HepG2 (cell line): ENCODE measurements around the gene NFKBIA. TPM values are rescaled to one million over a fixed set of nuclear protein-coding genes. Genes with fewer than 3 reads are reported as not detected.

Source experiments
- CREB1 ChIP-seq, 2 experiments: fragments of 450-650 bp in 1 of 2; IDR thresholded peaks; 2 replicates each; pipeline ENCODE4 v1.6.1; 2016 to 2017; ENCODE audit warnings: control low read depth in 1 of 2, mild to moderate bottlenecking in 1 of 2, missing compliant biosample characterization in 1 of 2, missing genetic modification characterization in 1 of 2
- CSRNP2 ChIP-seq: sonication (generic); formaldehyde crosslinking; conservative IDR thresholded peaks from 2 replicates; pipeline ENCODE4 v1.8.0; 2022; ENCODE audit warnings: low read depth, missing genetic modification reagents
- ELK4 ChIP-seq: sonication (generic); formaldehyde crosslinking; IDR thresholded peaks from 2 replicates; pipeline ENCODE4 v1.9.0; 2021; ENCODE audit warnings: missing genetic modification reagents, borderline replicate concordance
- FOXP1 ChIP-seq, 2 experiments: fragments of 450-650 bp in 1 of 2; IDR thresholded peaks; 2 replicates each; pipeline ENCODE4 v1.6.1; 2017 to 2018; ENCODE audit warnings: antibody characterized with exemption in 1 of 2
- HNRNPUL1 ChIP-seq: fragments of 200-400 bp; formaldehyde crosslinking; IDR thresholded peaks from 2 replicates; pipeline ENCODE4 v1.6.1; 2017; ENCODE audit warnings: low read depth, mild to moderate bottlenecking, low read length, moderate library complexity
- KAT2B ChIP-seq: fragments of 150-350 bp; IDR thresholded peaks from 2 replicates; pipeline ENCODE4 v1.6.1; 2014; ENCODE audit warnings: low read depth, low read length, borderline replicate concordance
- KDM6A ChIP-seq: IDR thresholded peaks from 2 replicates; pipeline ENCODE4 v1.6.1; 2016; ENCODE audit warnings: low read depth
- NCOA5 ChIP-seq: sonication (generic); formaldehyde crosslinking; IDR thresholded peaks from 2 replicates; pipeline ENCODE4 v1.4.0; 2020; ENCODE audit warnings: missing genetic modification reagents
- NFIC ChIP-seq: IDR thresholded peaks from 2 replicates; pipeline ENCODE4 v1.6.1; 2012; ENCODE audit warnings: mild to moderate bottlenecking, low read length, inconsistent platforms
- PRPF4 ChIP-seq: fragments of 200-400 bp; formaldehyde crosslinking; IDR thresholded peaks from 2 replicates; pipeline ENCODE4 v1.6.1; 2016; ENCODE audit warnings: low read length, low read depth; ENCODE audit not compliant: poor library complexity, severe bottlenecking
- REXO4 ChIP-seq: sonication (generic); formaldehyde crosslinking; IDR thresholded peaks from 2 replicates; pipeline ENCODE4 v1.8.0; 2022; ENCODE audit warnings: missing genetic modification reagents, mild to moderate bottlenecking, borderline replicate concordance
- RXRB ChIP-seq: IDR thresholded peaks from 2 replicates; pipeline ENCODE4 v1.6.1; 2016; ENCODE audit warnings: borderline replicate concordance, missing genetic modification reagents, missing compliant biosample characterization
- SAFB2 ChIP-seq: sonication (generic); formaldehyde crosslinking; IDR thresholded peaks from 2 replicates; pipeline ENCODE4 v1.5.1; 2020; ENCODE audit warnings: missing genetic modification reagents, low read depth, mild to moderate bottlenecking, borderline replicate concordance
- TAF15 ChIP-seq: fragments of 200-400 bp; formaldehyde crosslinking; IDR thresholded peaks from one replicate; pipeline ENCODE4 v1.6.1; 2018; ENCODE audit warnings: mild to moderate bottlenecking, low read depth, low read length; ENCODE audit not compliant: poor library complexity, severe bottlenecking
- TRIM24 ChIP-seq: sonication (generic); formaldehyde crosslinking; IDR thresholded peaks from 2 replicates; pipeline ENCODE4 v1.8.0; 2022; ENCODE audit warnings: mild to moderate bottlenecking, missing genetic modification reagents
- XBP1 ChIP-seq: sonication (generic); formaldehyde crosslinking; IDR thresholded peaks from 2 replicates; pipeline ENCODE4 v1.5.0; 2020; ENCODE audit warnings: missing genetic modification reagents
- ZC3H13 ChIP-seq: sonication (generic); formaldehyde crosslinking; IDR thresholded peaks from 2 replicates; pipeline ENCODE4 v1.8.1; 2023; ENCODE audit warnings: mild to moderate bottlenecking, missing genetic modification reagents, moderate library complexity
- ZIK1 ChIP-seq: sonication (generic); formaldehyde crosslinking; IDR thresholded peaks from 2 replicates; pipeline ENCODE4 v1.5.0; 2020; ENCODE audit warnings: mild to moderate bottlenecking, low read depth, missing genetic modification reagents, borderline replicate concordance
- ZNF235 ChIP-seq: sonication (generic); formaldehyde crosslinking; IDR thresholded peaks from 2 replicates; pipeline ENCODE4 v1.8.1; 2023; ENCODE audit warnings: mild to moderate bottlenecking, missing genetic modification reagents, borderline replicate concordance
- ZNF292 ChIP-seq: sonication (generic); formaldehyde crosslinking; IDR thresholded peaks from 2 replicates; pipeline ENCODE4 v1.8.1; 2022; ENCODE audit warnings: mild to moderate bottlenecking, low read depth, missing genetic modification reagents, borderline replicate concordance
- ZNF30 ChIP-seq: sonication (generic); formaldehyde crosslinking; IDR thresholded peaks from 2 replicates; pipeline ENCODE4 v1.5.0; 2020; ENCODE audit warnings: mild to moderate bottlenecking, missing genetic modification reagents
- ZNF460 ChIP-seq: sonication (generic); formaldehyde crosslinking; IDR thresholded peaks from 2 replicates; pipeline ENCODE4 v1.5.1; 2020; ENCODE audit warnings: missing genetic modification reagents, mild to moderate bottlenecking, borderline replicate concordance
- ZNF766 ChIP-seq: sonication (generic); formaldehyde crosslinking; IDR thresholded peaks from 2 replicates; pipeline ENCODE4 v1.5.0; 2020; ENCODE audit warnings: missing genetic modification reagents, borderline replicate concordance
- ZNF777 ChIP-seq: sonication (generic); formaldehyde crosslinking; IDR thresholded peaks from 2 replicates; pipeline ENCODE4 v1.4.0; 2020; ENCODE audit warnings: missing genetic modification reagents
- polyA plus RNA-seq, 8 experiments: library from polyadenylated mRNA; depleted of rRNA in 3 of 8; stranded (reverse) in 7 of 8; unstranded in 1 of 8; fragments of >200 nt; fragmentation: Illumina TruSeq in 4 of 8; extraction: Trizol in 4 of 8; gene quantifications; 2 replicates each; pipeline versions ENCODE4 v1.2.1 to v1.2.3, GENCODE V29; 2011 to 2016; ENCODE audit warnings: low read depth in 4 of 8, missing spikeins in 1 of 8, mixed read lengths in 1 of 8; ENCODE audit not compliant: insufficient read depth in 1 of 8
- total RNA-seq, 5 experiments: library from RNA; depleted of rRNA; stranded (reverse); fragments of >200 nt; fragmentation: Illumina TruSeq; extraction: Trizol; gene quantifications; 2 replicates each; pipeline ENCODE4 v1.2.3, GENCODE V29; 2016; ENCODE audit warnings: low read depth in 1 of 5

NFKBIA gene
- total and polyA plus RNA-seq, 2 of the 13 experiments (the other 11 are each of a cell fraction or from before 2014, with no cell fraction given), result 197 to 319 TPM

DNA sequence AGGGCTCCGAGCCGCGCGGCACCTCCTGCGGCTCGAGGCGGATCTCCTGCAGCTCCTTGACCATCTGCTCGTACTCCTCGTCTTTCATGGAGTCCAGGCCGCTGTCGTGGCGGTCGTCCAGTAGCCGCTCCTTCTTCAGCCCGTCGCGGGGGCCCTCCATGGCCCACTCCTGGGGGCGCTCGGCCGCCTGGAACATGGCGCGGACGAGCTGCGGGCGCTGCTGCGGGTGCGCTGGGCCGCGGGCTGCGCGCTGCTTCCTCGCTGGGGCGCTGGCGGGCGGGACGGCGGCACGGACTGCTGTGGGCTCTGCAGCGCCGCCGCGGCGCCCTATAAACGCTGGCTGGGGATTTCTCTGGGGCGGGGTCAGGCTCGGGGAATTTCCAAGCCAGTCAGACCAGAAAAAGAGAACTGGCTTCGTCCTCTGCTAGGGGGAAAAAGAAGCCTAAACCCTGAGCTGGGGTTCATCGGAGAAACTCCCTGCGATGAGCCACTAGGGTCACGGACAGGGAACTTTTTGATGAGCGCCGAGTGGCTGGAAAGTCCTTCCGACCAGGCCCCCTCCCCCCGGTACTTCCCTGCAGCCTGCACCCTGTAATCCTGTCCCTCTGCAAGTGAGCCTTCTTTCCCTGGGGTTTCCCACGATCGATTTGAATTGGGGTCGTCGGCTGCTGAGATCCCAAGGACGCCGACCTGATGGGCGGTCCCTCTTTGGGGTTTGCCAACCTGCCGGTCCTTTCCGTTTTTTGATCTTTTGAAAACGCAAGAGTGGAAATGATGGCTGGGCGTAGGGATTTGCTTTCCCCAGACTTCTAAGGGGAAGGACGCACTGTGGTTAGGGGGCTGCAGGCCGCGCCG lies at the start of gene NFKBIA (continued):
- TF ChIP-seq CREB1 (IDR thresholded peaks at IDR 0.05), result no peak; the same call in 1 of the 2 replicates
- TF ChIP-seq CREB1 (CRISPR knock-in tag; IDR thresholded peaks at IDR 0.05), result no peak
- no peak; the same call in 1 of the 2 replicates for TF ChIP-seq KAT2B
- TF ChIP-seq ZNF460 (CRISPR knock-in tag), result peak; percentile 56; the same call in 1 of the 2 replicates
- peak; percentile 93 for TF ChIP-seq NCOA5 (CRISPR knock-in tag)
- TF ChIP-seq KDM6A (CRISPR knock-in tag), result peak; percentile 49; the same call in 1 of the 2 replicates
- 0 out of 2 replicates have a peak, but pooled peaks have one; percentile 31 for TF ChIP-seq ELK4 (CRISPR knock-in tag)
- peak; percentile 97; the same call in 1 of the 2 replicates for TF ChIP-seq ZNF766
- peak; percentile 98 for TF ChIP-seq ZNF292 (CRISPR knock-in tag)
- no peak for TF ChIP-seq TRIM24 (CRISPR knock-in tag)
- TF ChIP-seq PRPF4, result peak; percentile 67
- TF ChIP-seq RXRB (CRISPR knock-in tag), result peak; percentile 81
- peak; percentile 97 for TF ChIP-seq TAF15
- TF ChIP-seq ZNF777 (CRISPR knock-in tag), result peak; percentile 82
- peak; percentile 90 for TF ChIP-seq ZNF235 (CRISPR knock-in tag)
- TF ChIP-seq ZNF30 (CRISPR knock-in tag), result peak; percentile 67; the same call in 1 of the 2 replicates
- TF ChIP-seq FOXP1 (IDR thresholded peaks at IDR 0.05), result no peak
- TF ChIP-seq FOXP1 (CRISPR knock-in tag; IDR thresholded peaks at IDR 0.05), result peak; percentile 61; the same call in 1 of the 2 replicates
- peak; percentile 89; the same call in 1 of the 2 replicates for TF ChIP-seq ZIK1 (CRISPR knock-in tag)
- peak; percentile 54; the same call in 1 of the 2 replicates for TF ChIP-seq HNRNPUL1
- peak; percentile 98; the same call in 1 of the 2 replicates for TF ChIP-seq SAFB2
- TF ChIP-seq REXO4, result peak; percentile 94
- peak; percentile 74; the same call in 1 of the 2 replicates for TF ChIP-seq XBP1 (CRISPR knock-in tag)
- no peak for TF ChIP-seq NFIC
- TF ChIP-seq CSRNP2 (CRISPR knock-in tag), result no peak
- TF ChIP-seq ZC3H13 (CRISPR knock-in tag), result no peak
